Neural cell (in vitro differentiated cells): ENCODE results near the gene SUMO1. TPM values are rescaled to one million over a fixed set of nuclear protein-coding genes. Genes with fewer than 3 reads are reported as not detected.

Experiments used
- H2AFZ ChIP-seq: fragments of 200-600, 300-800 bp; sonication (generic), shearing (Covaris generic); 2 replicates; pipeline ENCODE4 v1.6.0; 2014; ENCODE audit warnings: low read depth, mild to moderate bottlenecking, antibody characterized with exemption, low read length, moderate library complexity
- H3F3A ChIP-seq: fragments of 200-600 bp; shearing (Covaris generic); 2 replicates; pipeline ENCODE4 v1.6.1; 2016; ENCODE audit warnings: mild to moderate bottlenecking, moderate library complexity, mixed read lengths, antibody characterized with exemption, low read length; ENCODE audit not compliant: insufficient read depth, poor library complexity, severe bottlenecking
- H3K27ac ChIP-seq: fragments of 200-600, 300-800 bp; sonication (generic), shearing (Covaris generic); 2 replicates; pipeline ENCODE4 v1.5.1; 2014; ENCODE audit warnings: mild to moderate bottlenecking, low read length, moderate library complexity
- H3K27me3 ChIP-seq: fragments of 300-800, 200-600 bp; sonication (generic), shearing (Covaris generic); 2 replicates; pipeline ENCODE4 v1.6.0; 2014; ENCODE audit warnings: mild to moderate bottlenecking, low read depth, low read length, moderate library complexity; ENCODE audit not compliant: insufficient read depth
- H3K36me3 ChIP-seq: fragments of 300-800, 200-600 bp; sonication (generic), shearing (Covaris generic); 2 replicates; pipeline ENCODE4 v1.5.1; 2014; ENCODE audit warnings: mild to moderate bottlenecking, antibody characterized with exemption, low read length, moderate library complexity; ENCODE audit not compliant: insufficient read depth
- H3K4me2 ChIP-seq: fragments of 300-800, 200-600 bp; sonication (generic), shearing (Covaris generic); 2 replicates; pipeline ENCODE4 v1.6.0; 2014; ENCODE audit warnings: mild to moderate bottlenecking, low read length
- H3K4me3 ChIP-seq: fragments of 300-800, 200-600 bp; sonication (generic), shearing (Covaris generic); 2 replicates; pipeline ENCODE4 v1.5.1; 2014; ENCODE audit warnings: mild to moderate bottlenecking, low read length, moderate library complexity
- H3K79me2 ChIP-seq: fragments of 200-600 bp; shearing (Covaris generic); replicated peaks from 2 replicates; pipeline ENCODE4 v1.6.0; 2014; ENCODE audit warnings: mild to moderate bottlenecking, low read length, moderate library complexity; ENCODE audit not compliant: insufficient read depth
- H3K9ac ChIP-seq: fragments of 300-800, 200-600 bp; sonication (generic), shearing (Covaris generic); 2 replicates; pipeline ENCODE4 v1.6.1; 2016; ENCODE audit warnings: mild to moderate bottlenecking, low read length, mixed read lengths
- H3K9me2 ChIP-seq: fragments of 200-600 bp; shearing (Covaris generic); 2 replicates; pipeline ENCODE4 v1.6.1; 2016; ENCODE audit warnings: mild to moderate bottlenecking, low read length, mixed read lengths; ENCODE audit not compliant: insufficient read depth
- H3K9me3 ChIP-seq: fragments of 200-600, 300-800 bp; sonication (generic), shearing (Covaris generic); 2 replicates; pipeline ENCODE4 v1.6.1; 2016; ENCODE audit warnings: mild to moderate bottlenecking, mixed run types, low read length, moderate library complexity, mixed read lengths
- H4K20me1 ChIP-seq: fragments of 200-600 bp; shearing (Covaris generic); 2 replicates; pipeline ENCODE4 v1.6.1; 2016; ENCODE audit warnings: mild to moderate bottlenecking, mixed run types; ENCODE audit not compliant: insufficient read depth
- EP300 ChIP-seq: fragments of 450-650 bp; conservative IDR thresholded peaks from 2 replicates; pipeline ENCODE4 v1.6.1; 2014; ENCODE audit warnings: antibody characterized with exemption, mild to moderate bottlenecking, moderate library complexity; ENCODE audit not compliant: poor library complexity, severe bottlenecking
- EZH2 ChIP-seq: fragments of 200-600, 300-800 bp; shearing (Covaris generic), sonication (generic); IDR thresholded peaks from 2 replicates; pipeline ENCODE4 v1.6.1; 2014; ENCODE audit warnings: antibody characterized with exemption, low read length, borderline replicate concordance, mild to moderate bottlenecking; ENCODE audit not compliant: insufficient read depth, poor library complexity, severe bottlenecking
- MXI1 ChIP-seq: fragments of 450-650 bp; conservative IDR thresholded peaks from 2 replicates; pipeline ENCODE4 v1.6.1; 2014; ENCODE audit warnings: antibody characterized with exemption, mild to moderate bottlenecking; ENCODE audit not compliant: poor library complexity, severe bottlenecking
- POLR2AphosphoS5 ChIP-seq: IDR thresholded peaks from 2 replicates; pipeline ENCODE4 v1.6.1; 2012
- RAD21 ChIP-seq: fragments of 450-650 bp; conservative IDR thresholded peaks from 2 replicates; pipeline ENCODE4 v1.6.1; 2014; ENCODE audit warnings: antibody characterized with exemption, mild to moderate bottlenecking, moderate library complexity
- REST ChIP-seq: IDR thresholded peaks from 2 replicates; pipeline ENCODE4 v1.6.1; 2012; ENCODE audit warnings: borderline replicate concordance
- SMC3 ChIP-seq: fragments of 450-650 bp; conservative IDR thresholded peaks from 2 replicates; pipeline ENCODE4 v1.6.1; 2014; ENCODE audit warnings: antibody characterized with exemption, mild to moderate bottlenecking, moderate library complexity; ENCODE audit not compliant: poor library complexity
- TAF1 ChIP-seq: IDR thresholded peaks from 2 replicates; pipeline ENCODE4 v1.6.1; 2012; ENCODE audit warnings: low read depth
- polyA plus RNA-seq: library from polyadenylated mRNA; depleted of rRNA; stranded (reverse); fragments of >200 nt; gene quantifications from 2 replicates; pipeline ENCODE4 v1.2.3, GENCODE V29; 2014
- TF ChIP-seq, protein P1 (sequence below): fragments of 450-650 bp; IDR thresholded peaks from 2 replicates; pipeline ENCODE4 v1.5.1; 2014; ENCODE audit warnings: antibody characterized with exemption, mild to moderate bottlenecking, moderate library complexity; ENCODE audit not compliant: poor library complexity, severe bottlenecking

The SUMO1 gene
- polyA plus RNA-seq, 1 donor from 2014 or later = 365 TPM

DNA sequence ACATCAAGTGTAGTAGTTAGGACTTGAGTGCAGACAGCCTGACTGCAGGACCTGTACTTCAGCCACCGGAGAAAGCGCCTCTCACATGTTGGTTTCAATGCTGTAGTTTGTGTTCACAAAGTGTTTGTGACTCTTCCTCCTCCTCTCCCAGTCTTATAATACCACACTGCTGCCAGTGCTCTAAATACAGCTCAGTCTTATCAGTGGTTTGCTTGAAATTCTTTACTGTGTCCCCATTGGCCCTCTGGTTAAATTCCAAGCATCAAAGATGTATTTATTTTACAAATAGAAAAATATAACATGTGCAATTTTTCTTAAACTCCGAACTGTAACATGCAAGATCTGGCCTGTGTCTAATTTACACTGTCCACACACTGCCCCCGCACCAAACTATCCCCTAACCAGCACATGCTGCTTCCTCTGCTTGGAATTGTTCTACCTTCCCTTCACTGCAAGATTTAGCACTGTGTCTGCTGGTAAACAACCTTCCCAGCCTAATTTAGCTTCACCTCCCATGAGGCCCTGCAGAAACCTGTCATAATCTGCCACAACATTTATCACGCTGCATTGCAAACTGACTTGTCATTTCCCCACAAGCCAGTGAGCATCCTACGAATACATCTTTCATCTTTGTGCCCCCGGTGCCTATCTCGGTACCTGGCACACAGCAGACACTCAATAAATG is 77.1 kb downstream of the SUMO1 start:
- H3K79me2 ChIP-seq = no peaks in the 10 kb centered on the region
- no peak overlapping the region for H3K27ac ChIP-seq
- peak; percentile 10 for TF ChIP-seq SMC3
- no peak for TF ChIP-seq TAF1
- TF ChIP-seq REST = peak; percentile 57
- no peak for TF ChIP-seq MXI1
- peak; percentile 21 for TF ChIP-seq RAD21
- TF ChIP-seq, protein P1, sequence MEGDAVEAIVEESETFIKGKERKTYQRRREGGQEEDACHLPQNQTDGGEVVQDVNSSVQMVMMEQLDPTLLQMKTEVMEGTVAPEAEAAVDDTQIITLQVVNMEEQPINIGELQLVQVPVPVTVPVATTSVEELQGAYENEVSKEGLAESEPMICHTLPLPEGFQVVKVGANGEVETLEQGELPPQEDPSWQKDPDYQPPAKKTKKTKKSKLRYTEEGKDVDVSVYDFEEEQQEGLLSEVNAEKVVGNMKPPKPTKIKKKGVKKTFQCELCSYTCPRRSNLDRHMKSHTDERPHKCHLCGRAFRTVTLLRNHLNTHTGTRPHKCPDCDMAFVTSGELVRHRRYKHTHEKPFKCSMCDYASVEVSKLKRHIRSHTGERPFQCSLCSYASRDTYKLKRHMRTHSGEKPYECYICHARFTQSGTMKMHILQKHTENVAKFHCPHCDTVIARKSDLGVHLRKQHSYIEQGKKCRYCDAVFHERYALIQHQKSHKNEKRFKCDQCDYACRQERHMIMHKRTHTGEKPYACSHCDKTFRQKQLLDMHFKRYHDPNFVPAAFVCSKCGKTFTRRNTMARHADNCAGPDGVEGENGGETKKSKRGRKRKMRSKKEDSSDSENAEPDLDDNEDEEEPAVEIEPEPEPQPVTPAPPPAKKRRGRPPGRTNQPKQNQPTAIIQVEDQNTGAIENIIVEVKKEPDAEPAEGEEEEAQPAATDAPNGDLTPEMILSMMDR = no peak
- TF ChIP-seq POLR2AphosphoS5 = peak; percentile 100
- peak; percentile 94 for TF ChIP-seq EP300
- no peak for TF ChIP-seq EZH2
- no peaks in the 10 kb centered on the region for H3K9me2 ChIP-seq
- no peaks in the 10 kb centered on the region for H3F3A ChIP-seq
- no peaks in the 10 kb centered on the region for H4K20me1 ChIP-seq
- peaks cover 4% of the 10 kb centered on the region for H3K27me3 ChIP-seq
- no peaks in the 10 kb centered on the region for H3K36me3 ChIP-seq
- H3K4me3 ChIP-seq = no peak overlapping the region
- H2AFZ ChIP-seq = no peak overlapping the region
- H3K9me3 ChIP-seq = no peaks in the 10 kb centered on the region
- H3K4me2 ChIP-seq = no peak overlapping the region
- no peak overlapping the region for H3K9ac ChIP-seq

GRCh38 chr2:202158796-202159195 is 79.6 kb downstream of the SUMO1 start:
- Histone ChIP-seq H4K20me1 (no peaks in the 10 kb centered on the region), H3K36me3 (no peaks in the 10 kb centered on the region), H3K79me2 (no peaks in the 10 kb centered on the region), H3K4me3 (no peak overlapping the region), H3K27ac (no peak overlapping the region), H3F3A (no peaks in the 10 kb centered on the region), H3K9me3 (no peaks in the 10 kb centered on the region), H2AFZ (no peak overlapping the region), H3K9me2 (no peaks in the 10 kb centered on the region), H3K27me3 (no peaks in the 10 kb centered on the region), H3K9ac (no peak overlapping the region), H3K4me2 (no peak overlapping the region)
- TF ChIP-seq SMC3 (peak; percentile 75), POLR2AphosphoS5 (no peak), RAD21 (peak; percentile 77)
- TF ChIP-seq, protein P1 = peak; percentile 67
